ENCODE results near the gene RAB3A.

DNA sequence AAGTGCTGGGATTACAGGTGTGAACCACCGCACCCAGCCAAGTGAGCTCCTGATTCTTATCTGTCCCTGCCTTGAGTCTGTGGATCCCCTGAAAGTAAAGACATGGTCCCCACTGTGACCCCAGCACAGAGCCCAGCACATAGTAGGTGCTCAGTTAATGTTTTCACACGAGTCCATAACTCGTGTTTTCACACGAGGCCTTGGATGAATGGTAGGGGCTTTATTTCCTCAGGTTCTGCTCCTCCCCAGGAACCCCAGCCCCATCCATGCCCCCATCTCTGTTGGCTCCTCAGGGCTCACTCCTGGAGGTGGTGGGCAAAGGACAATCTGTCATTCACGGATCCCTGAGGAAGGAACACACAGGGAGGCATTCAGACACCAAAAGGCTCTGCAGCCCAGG lies 46.0 kb upstream of the RAB3A start:
- TF ChIP-seq, protein P1, sequence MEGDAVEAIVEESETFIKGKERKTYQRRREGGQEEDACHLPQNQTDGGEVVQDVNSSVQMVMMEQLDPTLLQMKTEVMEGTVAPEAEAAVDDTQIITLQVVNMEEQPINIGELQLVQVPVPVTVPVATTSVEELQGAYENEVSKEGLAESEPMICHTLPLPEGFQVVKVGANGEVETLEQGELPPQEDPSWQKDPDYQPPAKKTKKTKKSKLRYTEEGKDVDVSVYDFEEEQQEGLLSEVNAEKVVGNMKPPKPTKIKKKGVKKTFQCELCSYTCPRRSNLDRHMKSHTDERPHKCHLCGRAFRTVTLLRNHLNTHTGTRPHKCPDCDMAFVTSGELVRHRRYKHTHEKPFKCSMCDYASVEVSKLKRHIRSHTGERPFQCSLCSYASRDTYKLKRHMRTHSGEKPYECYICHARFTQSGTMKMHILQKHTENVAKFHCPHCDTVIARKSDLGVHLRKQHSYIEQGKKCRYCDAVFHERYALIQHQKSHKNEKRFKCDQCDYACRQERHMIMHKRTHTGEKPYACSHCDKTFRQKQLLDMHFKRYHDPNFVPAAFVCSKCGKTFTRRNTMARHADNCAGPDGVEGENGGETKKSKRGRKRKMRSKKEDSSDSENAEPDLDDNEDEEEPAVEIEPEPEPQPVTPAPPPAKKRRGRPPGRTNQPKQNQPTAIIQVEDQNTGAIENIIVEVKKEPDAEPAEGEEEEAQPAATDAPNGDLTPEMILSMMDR (IDR thresholded peaks at IDR 0.05): no peak
- TF ChIP-seq POLR2AphosphoS5 (IDR thresholded peaks at IDR 0.05; ENCODE audit: insufficient read depth in 1 of 2, low read depth in 1 of 2): no peak
- TF ChIP-seq POLR2A (IDR thresholded peaks at IDR 0.05): no peak

All from vagina (tissue), 2 donors.